Measurements from ENCODE around the gene ARHGAP4. TPM values are rescaled to one million over a fixed set of nuclear protein-coding genes. Genes with fewer than 3 reads are reported as not detected.

Gene ARHGAP4
- total RNA-seq, 1 experiment from 2014 or later: 67.4 TPM

GRCh38 chrX:153888344-153888743 is 37.7 kb downstream of the ARHGAP4 start:
- POLR2A ChIA-PET: no interaction called here
- no peaks in the 10 kb centered on the region for H3K9me3 ChIP-seq (ENCODE audit: control insufficient read depth in 1 of 2, insufficient read depth in 1 of 2, low read depth in 1 of 2, low read length in 2 of 2)

More at GRCh38 chrX:153888344-153888743, 37.7 kb downstream of the ARHGAP4 start:
- no peaks in the 10 kb centered on the region for H3K9me2 ChIP-seq (ENCODE audit: insufficient read depth)
- no peaks in the 10 kb centered on the region for H3K36me3 ChIP-seq (ENCODE audit: control insufficient read depth in 1 of 2, insufficient read depth in 2 of 2, low read length in 2 of 2)
- no peak overlapping the region for H2AFZ ChIP-seq (ENCODE audit: low read depth, low read length, poor library complexity, severe bottlenecking)
- DNase-seq (ENCODE audit: low read depth, low spot score) (no peak), ATAC-seq (no peak)
- no peak for TF ChIP-seq SP1 (IDR thresholded peaks at IDR 0.05; ENCODE audit: low read depth)
- TF ChIP-seq FOSL1 (IDR thresholded peaks at IDR 0.05; ENCODE audit: low read depth): no peak
- TF ChIP-seq ATF3 (IDR thresholded peaks at IDR 0.05): no peak
- TF ChIP-seq EGR1 (IDR thresholded peaks at IDR 0.05; ENCODE audit: low read depth): no peak
- no peak for TF ChIP-seq CEBPB (IDR thresholded peaks at IDR 0.05; ENCODE audit: low read depth)
- TF ChIP-seq MAX (IDR thresholded peaks at IDR 0.05): no peak
- no peak for TF ChIP-seq EZH2phosphoT487 (IDR thresholded peaks at IDR 0.05; ENCODE audit: borderline replicate concordance)
- no peak for TF ChIP-seq CTCF (IDR thresholded peaks at IDR 0.05 in 2 of 3, conservative IDR thresholded peaks at IDR 0.05 in 1 of 3; ENCODE audit: borderline replicate concordance in 1 of 3, insufficient read depth in 1 of 3, low read depth in 2 of 3, low read length in 2 of 3)
- TF ChIP-seq EZH2 (IDR thresholded peaks at IDR 0.05): no peak
- TF ChIP-seq TCF7L2 (IDR thresholded peaks at IDR 0.05; ENCODE audit: borderline replicate concordance, extremely low read depth, insufficient read depth, insufficient read length): no peak
- no peak for TF ChIP-seq POLR2AphosphoS5 (IDR thresholded peaks at IDR 0.05; ENCODE audit: low read depth, low read length)
- no peak for TF ChIP-seq YY1 (IDR thresholded peaks at IDR 0.05; ENCODE audit: extremely low read depth, insufficient replicate concordance, low read depth, low read length)
- no peak for TF ChIP-seq ELF1 (IDR thresholded peaks at IDR 0.05; ENCODE audit: borderline replicate concordance, low read depth)
- TF ChIP-seq JUND (IDR thresholded peaks at IDR 0.05): no peak
- no peak for TF ChIP-seq ZBTB33 (IDR thresholded peaks at IDR 0.05; ENCODE audit: extremely low read depth, insufficient replicate concordance, low read length)
- TF ChIP-seq SRF (IDR thresholded peaks at IDR 0.05; ENCODE audit: low read depth): no peak
- no peak for TF ChIP-seq SIN3A (IDR thresholded peaks at IDR 0.05; ENCODE audit: low read depth)
- no peak for TF ChIP-seq ZFX (IDR thresholded peaks at IDR 0.05)
- TF ChIP-seq RAD21 (IDR thresholded peaks at IDR 0.05; ENCODE audit: low read depth): no peak
- no peak for TF ChIP-seq ZNF274 (IDR thresholded peaks at IDR 0.05; ENCODE audit: low read depth, low read length)
- H3K27me3 ChIP-seq (ENCODE audit: insufficient read depth, low read length): no peaks in the 10 kb centered on the region
- ChIA-PET RAD21 (ENCODE audit: low non-redundant PET in 1 of 2, low total read pairs in 2 of 2, uncharacterized antibody in 2 of 2, unreplicated experiment in 2 of 2) (no interaction called here), CTCF (no interaction called here)
- no peak overlapping the region for H3K4me2 ChIP-seq (ENCODE audit: low read length)
- no TSS peak for BruUV-seq (replicated peaks)
- intact Hi-C loops (cut with micrococcal nuclease): no loop called here
- no peaks in the 10 kb centered on the region for H3K79me2 ChIP-seq (ENCODE audit: insufficient read depth, low read length)
- peaks cover 9 to 17% of the 10 kb centered on the region in 2 experiments for H3K4me1 ChIP-seq (ENCODE audit: control insufficient read depth in 1 of 2, insufficient read depth in 2 of 2, low read length in 2 of 2)
- no peak overlapping the region for H3K4me3 ChIP-seq (replicated peaks in 1 of 2; ENCODE audit: low read depth in 1 of 2, low read length in 2 of 2)
- no peak overlapping the region for H3K9ac ChIP-seq (ENCODE audit: low read length)
- no peak overlapping the region for H3K27ac ChIP-seq (ENCODE audit: low read depth, low read length)
- no peaks in the 10 kb centered on the region for H4K20me1 ChIP-seq (ENCODE audit: insufficient read depth)
